Right renal cortex interstitium (tissue), 3 donors: ENCODE measurements around the gene SORT1. TPM values are rescaled to one million over a fixed set of nuclear protein-coding genes. Genes with fewer than 3 reads are reported as not detected.

ENCODE experiments used
- DNase-seq, 3 donors: peaks; one replicate each; pipeline ENCODE4 v3.0.0-alpha.2; 2013; ENCODE audit warnings: low read depth in 3 of 3, low spot score in 2 of 3
- polyA plus RNA-seq, 3 donors: library from polyadenylated mRNA; unstranded; fragments of 120-200 nt; gene quantifications; one replicate each; pipeline ENCODE4 v1.2.1, GENCODE V29; 2013; ENCODE audit not compliant: insufficient read length in 3 of 3

The SORT1 gene
- polyA plus RNA-seq, 3 donors = 58.4 to 64.9 (median 60.2) TPM

DNA sequence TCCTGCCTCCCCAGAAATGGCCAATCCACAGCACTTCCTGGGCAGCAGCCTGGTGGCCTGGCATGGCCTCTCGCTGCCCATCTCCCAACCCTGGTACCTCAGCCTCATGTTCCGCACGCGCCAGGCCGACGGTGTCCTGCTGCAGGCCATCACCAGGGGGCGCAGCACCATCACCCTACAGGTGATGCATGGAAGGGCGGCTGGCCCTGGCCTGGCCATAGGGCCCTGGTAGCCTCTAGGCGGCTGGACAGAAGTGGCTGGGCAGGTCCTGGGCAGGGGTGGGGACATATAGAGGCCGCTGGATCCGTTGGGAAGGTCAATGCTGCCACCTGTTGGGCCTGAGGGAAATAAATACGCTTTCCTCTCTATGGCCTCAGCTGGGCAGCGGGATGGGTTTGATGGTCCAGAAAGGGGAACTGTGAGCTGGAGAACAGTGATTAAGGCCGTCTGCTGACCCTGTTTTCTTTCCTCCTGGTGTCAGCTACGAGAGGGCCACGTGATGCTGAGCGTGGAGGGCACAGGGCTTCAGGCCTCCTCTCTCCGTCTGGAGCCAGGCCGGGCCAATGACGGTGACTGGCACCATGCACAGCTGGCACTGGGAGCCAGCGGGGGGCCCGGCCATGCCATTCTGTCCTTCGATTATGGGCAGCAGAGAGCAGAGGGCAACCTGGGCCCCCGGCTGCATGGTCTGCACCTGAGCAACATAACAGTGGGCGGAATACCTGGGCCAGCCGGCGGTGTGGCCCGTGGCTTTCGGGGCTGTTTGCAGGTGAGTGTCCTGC, 133.9 kb downstream of the SORT1 start:
- DNase-seq = peak in 1 of 3 donors; percentile 64

DNA sequence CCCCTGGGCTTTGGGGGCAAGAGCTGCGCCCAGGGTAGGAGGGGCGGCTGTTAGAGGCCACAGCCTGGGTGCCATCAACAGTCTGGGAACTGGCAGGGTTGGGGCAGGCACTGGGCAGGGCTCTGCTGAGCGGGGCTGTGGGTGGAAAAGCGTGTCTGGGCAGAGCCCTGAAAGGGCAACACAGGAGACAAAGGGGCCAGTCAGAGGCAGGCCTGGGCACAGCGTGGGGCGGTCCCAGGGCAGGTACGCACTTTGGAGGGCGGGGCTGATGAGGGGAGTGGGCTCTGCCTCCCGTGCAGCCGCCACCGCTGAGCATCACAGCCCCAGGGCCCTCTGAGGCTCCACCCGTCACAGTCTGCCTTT, 134.5 kb downstream of the SORT1 start:
- no peak for DNase-seq

DNA sequence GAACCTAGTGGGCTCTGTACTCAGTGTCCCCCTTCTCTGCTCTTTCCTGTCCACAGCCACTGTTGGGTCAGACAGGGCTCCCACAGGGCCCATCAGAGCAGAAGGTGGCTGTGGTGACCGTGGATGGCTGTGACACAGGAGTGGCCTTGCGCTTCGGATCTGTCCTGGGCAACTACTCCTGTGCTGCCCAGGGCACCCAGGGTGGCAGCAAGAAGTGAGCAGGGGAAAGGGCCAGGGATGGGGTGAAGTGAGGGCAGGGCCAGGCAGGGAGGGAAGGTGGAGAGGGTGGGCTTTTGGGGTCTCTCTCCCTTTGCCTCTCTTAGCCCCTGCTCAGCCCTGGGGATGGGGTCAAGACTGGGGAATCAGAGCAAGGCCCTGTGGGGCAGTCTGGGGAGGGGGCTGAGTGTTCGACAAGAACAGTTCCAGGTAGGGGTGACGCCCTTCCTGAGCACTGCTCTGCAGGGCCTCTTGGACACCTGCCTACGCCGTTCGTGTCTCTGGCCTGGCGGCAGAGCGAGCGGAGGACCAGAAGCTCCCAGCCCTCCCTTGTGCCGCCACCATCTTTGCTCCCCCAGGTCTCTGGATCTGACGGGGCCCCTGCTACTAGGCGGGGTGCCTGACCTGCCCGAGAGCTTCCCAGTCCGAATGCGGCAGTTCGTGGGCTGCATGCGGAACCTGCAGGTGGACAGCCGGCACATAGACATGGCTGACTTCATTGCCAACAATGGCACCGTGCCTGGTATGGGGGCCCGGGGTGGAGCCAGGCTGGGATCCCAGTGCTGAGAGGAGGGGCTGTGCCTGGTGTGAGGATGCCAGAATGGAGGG, 135.3 kb downstream of the SORT1 start:
- DNase-seq = no peak

DNA sequence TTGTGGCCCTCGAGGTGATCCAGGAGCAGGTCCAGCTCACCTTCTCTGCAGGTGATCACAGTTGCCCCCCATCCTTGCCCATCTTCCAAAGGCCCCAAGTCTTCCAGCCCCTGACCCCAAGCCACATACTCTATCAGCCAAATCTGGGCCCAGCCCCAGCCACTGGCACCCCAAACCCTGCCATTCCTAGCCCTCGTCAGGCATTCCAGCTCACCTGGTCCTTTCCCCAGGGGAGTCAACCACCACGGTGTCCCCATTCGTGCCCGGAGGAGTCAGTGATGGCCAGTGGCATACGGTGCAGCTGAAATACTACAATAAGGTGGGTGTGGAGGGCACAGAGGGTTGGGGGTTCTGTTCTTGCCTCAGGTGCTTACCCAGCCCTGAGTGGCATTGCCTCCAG, 136.1 kb downstream of the SORT1 start:
- DNase-seq = no peak

DNA sequence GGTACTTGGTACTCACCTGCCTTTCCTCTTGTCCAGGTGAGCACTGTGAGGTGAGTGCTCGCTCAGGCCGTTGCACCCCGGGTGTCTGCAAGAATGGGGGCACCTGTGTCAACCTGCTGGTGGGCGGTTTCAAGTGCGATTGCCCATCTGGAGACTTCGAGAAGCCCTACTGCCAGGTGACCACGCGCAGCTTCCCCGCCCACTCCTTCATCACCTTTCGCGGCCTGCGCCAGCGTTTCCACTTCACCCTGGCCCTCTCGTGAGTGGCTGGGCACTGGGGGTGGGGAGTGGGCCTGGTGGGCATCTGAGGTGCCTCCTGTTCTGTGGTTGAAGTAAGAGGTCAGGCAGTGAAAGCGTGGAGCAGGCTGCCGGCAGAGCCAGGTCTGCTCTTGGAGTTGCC, 136.7 kb downstream of the SORT1 start:
- no peak for DNase-seq

DNA sequence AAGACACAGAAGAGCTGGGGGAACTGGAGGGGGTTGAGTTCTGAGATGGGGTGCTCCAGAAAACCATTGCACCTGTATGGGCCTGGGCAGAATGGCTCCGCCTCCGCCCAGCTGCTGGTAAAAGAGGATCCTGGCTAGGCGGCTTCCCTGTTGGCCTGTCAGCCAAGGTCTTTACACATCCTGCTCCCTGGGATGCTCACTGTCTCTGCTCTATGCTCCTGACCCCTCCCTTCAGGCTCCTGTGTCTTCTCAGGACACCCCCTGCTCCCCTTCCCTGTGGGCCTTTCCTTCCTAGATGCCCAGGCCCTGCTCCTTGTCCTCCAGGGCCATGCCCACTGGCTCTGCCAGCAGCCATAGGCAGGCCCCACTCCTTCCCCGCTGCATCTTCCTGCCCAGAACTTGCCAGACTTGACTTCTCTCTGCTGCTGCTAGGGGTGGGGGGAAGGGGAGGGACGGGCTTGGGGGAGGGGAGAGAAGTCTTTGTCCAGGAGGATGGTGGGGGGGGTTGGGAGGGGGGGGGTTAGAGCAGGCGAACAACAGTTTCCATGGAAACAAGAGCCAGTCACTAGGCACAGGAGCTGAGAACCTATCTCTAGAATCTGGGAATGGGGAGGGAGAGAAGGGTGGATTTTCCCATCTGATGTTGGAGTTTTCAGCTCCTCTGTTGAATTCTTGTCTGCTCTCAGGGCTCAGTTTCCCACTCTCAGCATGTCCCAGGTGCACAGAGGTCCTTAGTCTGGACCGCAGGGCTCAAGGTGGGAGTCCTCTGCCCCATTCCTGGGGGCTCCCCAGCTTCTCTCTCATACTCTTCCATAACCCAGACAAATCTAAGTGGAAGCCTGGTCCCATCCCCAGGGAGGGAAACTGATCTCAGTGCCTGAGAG, 137.8 kb downstream of the SORT1 start:
- DNase-seq = no peak

Other genes starting within 250 kb of the SORT1 start
- 100 to 1,000 TPM; 144 to 154 (median 150) TPM for gene SARS1, start 184.0 kb downstream of the SORT1 start, polyA plus RNA-seq
- 10 to 100 TPM; 24.0 to 28.6 (median 26.0) TPM for gene CELSR2, start 148.4 kb downstream of the SORT1 start, polyA plus RNA-seq
- gene PSRC1, start 114.8 kb downstream of the SORT1 start, polyA plus RNA-seq = 10 to 100 TPM; 20.4 to 27.5 (median 24.0) TPM
- gene MYBPHL, start 90.9 kb downstream of the SORT1 start, polyA plus RNA-seq = under 1 TPM in 1 of 3 donors, not detected in 2; 0.08 TPM
- gene PSMA5, start 28.5 kb upstream of the SORT1 start, polyA plus RNA-seq = 100 to 1,000 TPM; 135 to 147 (median 136) TPM
- gene SYPL2, start 68.6 kb upstream of the SORT1 start, polyA plus RNA-seq = 1 to 10 TPM; 6.7 to 10.0 (median 9.3) TPM
- 1 to 10 TPM; 6.0 to 7.7 (median 6.3) TPM for gene ATXN7L2, start 86.0 kb upstream of the SORT1 start, polyA plus RNA-seq
- gene CYB561D1, start 96.2 kb upstream of the SORT1 start, polyA plus RNA-seq = 10 to 100 TPM in 1 of 3 donors, 1 to 10 TPM in 2; 9.0 to 10.2 (median 9.8) TPM
- 10 to 100 TPM in 1 of 3 donors, 1 to 10 TPM in 2; 7.8 to 10.5 (median 8.8) TPM for gene AMIGO1, start 111.8 kb upstream of the SORT1 start, polyA plus RNA-seq
- gene GPR61, start 142.0 kb upstream of the SORT1 start, polyA plus RNA-seq = 1 to 10 TPM in 2 of 3 donors, under 1 TPM in 1; 0.87 to 1.2 (median 1.1) TPM
- 10 to 100 TPM; 12.5 to 13.8 (median 13.5) TPM for gene GNAI3, start 150.7 kb upstream of the SORT1 start, polyA plus RNA-seq
- gene GNAT2, start 221.7 kb upstream of the SORT1 start, polyA plus RNA-seq = not detected
- gene AMPD2, start 221.9 kb upstream of the SORT1 start, polyA plus RNA-seq = 10 to 100 TPM; 39.9 to 44.7 (median 40.8) TPM